ENCODE results near the gene BRD7.

The BRD7 gene

GRCh38 chr16:50318796-50319578 lies 49.8 kb downstream of the BRD7 start:
- no peak for DNase-seq

- DNase-seq = no peak
Measured at GRCh38 chr16:50316848-50317630, 51.7 kb downstream of the BRD7 start.

GRCh38 chr16:50316102-50316847 lies 52.5 kb downstream of the BRD7 start:
- no peak for DNase-seq

- DNase-seq = no peak
Measured at GRCh38 chr16:50315346-50315997, 53.3 kb downstream of the BRD7 start.

GRCh38 chr16:50314665-50315064 lies 54.1 kb downstream of the BRD7 start:
- no peak for DNase-seq

- no peak for DNase-seq
Measured at GRCh38 chr16:50313596-50314478, 55.0 kb downstream of the BRD7 start.

GRCh38 chr16:50311891-50312501 lies 56.8 kb downstream of the BRD7 start:
- no peak for DNase-seq

GRCh38 chr16:50311134-50311528 lies 57.7 kb downstream of the BRD7 start:
- no peak for DNase-seq

- no peak for DNase-seq
Measured at GRCh38 chr16:50310308-50311133, 58.3 kb downstream of the BRD7 start.

- no peak for DNase-seq
Measured at GRCh38 chr16:50309527-50310307, 59.1 kb downstream of the BRD7 start.

GRCh38 chr16:50309156-50309526 lies 59.6 kb downstream of the BRD7 start:
- no peak for DNase-seq

GRCh38 chr16:50308237-50308965 lies 60.4 kb downstream of the BRD7 start:
- no peak for DNase-seq

GRCh38 chr16:50306287-50306686 lies 62.5 kb downstream of the BRD7 start:
- DNase-seq = no peak

GRCh38 chr16:50305441-50306061 lies 63.2 kb downstream of the BRD7 start:
- no peak for DNase-seq

GRCh38 chr16:50304467-50305440 lies 64.0 kb downstream of the BRD7 start:
- no peak for DNase-seq

- no peak for DNase-seq
Measured at GRCh38 chr16:50303605-50304466, 65.0 kb downstream of the BRD7 start.

Measured in DMS79 (cell line).